ENCODE results near the gene SPATA46. TPM values are rescaled to one million over a fixed set of nuclear protein-coding genes. Genes with fewer than 3 reads are reported as not detected.

The SPATA46 gene
- total and polyA plus RNA-seq, 9 donors = not detected

- intact Hi-C loops (cut with DNase I) = no loop called here
- H3K4me3 ChIP-seq = no peak overlapping the region
- no peaks in the 10 kb centered on the region for H3K27me3 ChIP-seq
- H3K27ac ChIP-seq = no peak overlapping the region
- DNase-seq = no peak
- TF ChIP-seq POLR2A (IDR thresholded peaks at IDR 0.05) (no peak), EP300 (IDR thresholded peaks at IDR 0.05) (no peak)
- TF ChIP-seq, protein P1, sequence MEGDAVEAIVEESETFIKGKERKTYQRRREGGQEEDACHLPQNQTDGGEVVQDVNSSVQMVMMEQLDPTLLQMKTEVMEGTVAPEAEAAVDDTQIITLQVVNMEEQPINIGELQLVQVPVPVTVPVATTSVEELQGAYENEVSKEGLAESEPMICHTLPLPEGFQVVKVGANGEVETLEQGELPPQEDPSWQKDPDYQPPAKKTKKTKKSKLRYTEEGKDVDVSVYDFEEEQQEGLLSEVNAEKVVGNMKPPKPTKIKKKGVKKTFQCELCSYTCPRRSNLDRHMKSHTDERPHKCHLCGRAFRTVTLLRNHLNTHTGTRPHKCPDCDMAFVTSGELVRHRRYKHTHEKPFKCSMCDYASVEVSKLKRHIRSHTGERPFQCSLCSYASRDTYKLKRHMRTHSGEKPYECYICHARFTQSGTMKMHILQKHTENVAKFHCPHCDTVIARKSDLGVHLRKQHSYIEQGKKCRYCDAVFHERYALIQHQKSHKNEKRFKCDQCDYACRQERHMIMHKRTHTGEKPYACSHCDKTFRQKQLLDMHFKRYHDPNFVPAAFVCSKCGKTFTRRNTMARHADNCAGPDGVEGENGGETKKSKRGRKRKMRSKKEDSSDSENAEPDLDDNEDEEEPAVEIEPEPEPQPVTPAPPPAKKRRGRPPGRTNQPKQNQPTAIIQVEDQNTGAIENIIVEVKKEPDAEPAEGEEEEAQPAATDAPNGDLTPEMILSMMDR (IDR thresholded peaks at IDR 0.05) = no peak
- 40 to 49% (median 43%) methylated on average over 2 of the region's 2 CpGs for WGBS, 3 donors
- no peaks in the 10 kb centered on the region for H3K4me1 ChIP-seq (ENCODE audit: insufficient read depth)
- H3K9me3 ChIP-seq = no peaks in the 10 kb centered on the region
- no peaks in the 10 kb centered on the region for H3K36me3 ChIP-seq
Observed at GRCh38 chr1:162324396-162324795, 52.3 kb downstream of the SPATA46 start.

MicroRNAs encoded within 50 kb of the gene (microRNA counts, 767-probe panel; counts per million panel counts)
- microRNA hsa-miR-556-3p (530 counts per million, percentile 78 among the panel's probes with 10 or more counts), microRNA hsa-miR-556-5p (530 counts per million, percentile 78 among the panel's probes with 10 or more counts)

Small RNA genes within 50 kb of the gene (microRNA-seq; reads per million reads assigned to microRNA genes)
- gene MIR556 = 0 to 1.6 (median 0.18) reads per million in 3 donors

Small RNA genes within 50 kb of the gene (small RNA-seq; reads per million reads assigned to genes)
- gene MIR556 (not detected), gene RNA5SP61 (not detected)

Other genes starting within 250 kb of the SPATA46 start
- 1 to 10 TPM in 6 of 7 donors, under 1 TPM in 1; 0.36 to 8.4 (median 1.3) TPM for gene C1orf226, start 4.9 kb upstream of the SPATA46 start, total RNA-seq
- 1 to 10 TPM; 1.5 to 3.4 TPM for gene C1orf226, start 4.9 kb upstream of the SPATA46 start, polyA plus RNA-seq
- gene SH2D1B, start 35.3 kb upstream of the SPATA46 start, total RNA-seq = under 1 TPM in 2 of 7 donors, not detected in 5; 0.10 to 0.12 TPM
- gene SH2D1B, start 35.3 kb upstream of the SPATA46 start, polyA plus RNA-seq = under 1 TPM in 1 of 2 donors, not detected in 1; 0.40 TPM
- 10 to 100 TPM; 21.2 to 36.8 (median 24.7) TPM for gene UHMK1, start 121.0 kb upstream of the SPATA46 start, total RNA-seq
- 10 to 100 TPM in 1 of 2 donors, 1 to 10 TPM in 1; 8.2 to 20.1 TPM for gene UHMK1, start 121.0 kb upstream of the SPATA46 start, polyA plus RNA-seq
- gene UAP1, start 184.9 kb upstream of the SPATA46 start, total RNA-seq = 100 to 1,000 TPM in 1 of 7 donors, 10 to 100 TPM in 6; 39.4 to 108 (median 56.2) TPM
- gene UAP1, start 184.9 kb upstream of the SPATA46 start, polyA plus RNA-seq = 10 to 100 TPM; 31.2 to 34.9 TPM